GM11168 (cell line): Measurements from ENCODE around the gene PLXNA4.
"Not testable (repeated sequence)": the region's sequence is repeated elsewhere in the genome, so short reads cannot be mapped to it uniquely, and the experiment has no call there.

Experiments
- in situ Hi-C: fragments of 300-500 bp; cut with MboI; formaldehyde crosslinking; loops from one replicate; pipeline ENCODE4 v1.12.0; 2022; ENCODE audit warnings: low sequenced_read_pairs; ENCODE audit not compliant: unreplicated experiment

Gene PLXNA4

DNA sequence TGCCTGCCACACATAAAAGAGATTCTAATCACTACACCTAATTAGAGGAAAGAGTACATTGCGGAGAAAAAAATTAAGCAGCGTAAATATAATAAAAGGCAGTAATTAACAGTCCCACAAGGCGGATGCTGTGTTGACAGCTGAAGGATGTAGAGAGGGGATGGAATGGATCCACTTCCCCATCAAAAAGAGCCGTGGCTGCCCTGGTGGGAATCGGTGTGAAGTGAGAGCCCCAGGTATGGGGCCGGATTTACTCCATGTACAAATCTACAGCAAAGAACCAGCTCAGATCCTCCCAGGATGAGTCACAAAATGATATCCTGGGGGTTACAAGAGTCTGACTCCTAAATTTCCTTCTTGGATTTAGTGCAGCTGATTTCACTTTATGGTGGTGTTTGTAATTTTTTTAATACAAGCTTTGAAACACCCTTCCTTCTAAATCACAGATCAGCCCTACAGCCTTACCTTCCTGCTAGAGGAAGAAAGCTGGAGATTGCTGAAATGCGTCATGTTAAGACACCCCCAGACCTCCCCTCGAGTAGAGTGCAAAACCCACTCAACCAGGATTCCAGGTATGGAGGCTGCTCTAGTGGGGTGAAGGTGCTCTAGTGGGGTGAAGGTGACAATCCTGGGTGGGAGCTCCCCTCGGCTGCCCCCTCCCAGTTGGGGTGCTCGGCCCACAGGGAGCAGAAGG lies 398.4 kb downstream of the PLXNA4 start:
- in situ Hi-C loops: no loop called here

DNA sequence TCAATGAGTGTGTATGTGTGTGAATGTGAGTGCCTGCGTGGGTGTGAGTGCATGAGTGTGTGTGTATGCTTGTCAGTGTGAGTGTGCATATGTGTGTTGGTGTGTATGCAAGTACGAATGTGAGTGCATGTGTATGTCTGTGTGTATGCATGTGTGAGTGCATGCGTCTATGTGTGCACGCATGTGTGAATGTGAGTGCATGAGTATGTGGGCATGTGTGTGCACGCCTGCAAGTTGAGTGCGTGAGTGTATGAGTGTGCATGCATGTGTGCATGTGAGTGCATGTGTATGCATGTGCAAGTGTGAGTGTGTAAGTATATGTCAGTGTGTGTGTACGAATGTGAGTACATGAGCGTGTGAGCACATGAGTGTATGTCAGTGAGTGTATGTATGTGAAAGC lies 399.6 kb downstream of the PLXNA4 start:
- in situ Hi-C loops: no loop called here

DNA sequence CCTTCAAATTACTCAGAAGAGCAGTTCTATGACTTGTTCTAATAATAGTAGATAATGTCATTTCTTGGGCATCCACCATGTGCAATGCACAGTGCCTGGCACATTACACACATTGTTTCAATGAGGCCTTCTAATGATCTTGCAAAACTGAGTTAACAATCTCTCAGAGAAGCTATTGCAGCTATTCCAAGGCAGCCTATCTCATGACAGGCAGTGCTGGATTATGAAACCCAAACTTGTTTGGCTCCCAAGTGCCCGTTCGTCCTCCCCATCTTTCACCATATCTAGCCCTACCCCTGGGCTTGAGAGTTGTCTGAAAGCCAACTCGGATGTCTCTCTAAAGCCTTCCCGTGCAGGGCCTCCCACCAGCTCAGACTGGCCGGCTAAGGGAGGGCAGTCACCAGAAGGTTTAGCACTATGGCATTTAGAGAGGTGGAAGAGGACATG lies 405.1 kb downstream of the PLXNA4 start:
- in situ Hi-C loops: no loop called here

DNA sequence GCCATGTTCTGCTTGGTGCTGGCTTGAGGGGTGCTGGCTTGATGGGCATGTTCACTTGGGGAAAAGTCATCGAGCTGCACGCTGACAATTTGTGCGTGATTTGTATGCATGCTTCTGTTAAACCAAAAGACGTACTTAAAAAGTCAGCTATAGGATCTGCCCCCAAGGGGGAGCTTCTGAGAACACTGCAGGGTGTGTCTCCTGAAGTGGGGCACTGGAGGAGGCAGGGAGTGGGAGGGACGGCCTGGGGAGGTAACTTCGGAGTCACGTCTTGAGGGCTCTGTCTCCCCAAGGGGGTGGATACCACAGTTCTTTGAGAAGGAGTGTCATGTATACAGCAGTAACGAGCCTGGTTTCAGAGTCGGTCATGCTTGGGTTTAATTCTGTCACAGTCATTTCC lies 406.5 kb downstream of the PLXNA4 start:
- in situ Hi-C loops: no loop called here

DNA sequence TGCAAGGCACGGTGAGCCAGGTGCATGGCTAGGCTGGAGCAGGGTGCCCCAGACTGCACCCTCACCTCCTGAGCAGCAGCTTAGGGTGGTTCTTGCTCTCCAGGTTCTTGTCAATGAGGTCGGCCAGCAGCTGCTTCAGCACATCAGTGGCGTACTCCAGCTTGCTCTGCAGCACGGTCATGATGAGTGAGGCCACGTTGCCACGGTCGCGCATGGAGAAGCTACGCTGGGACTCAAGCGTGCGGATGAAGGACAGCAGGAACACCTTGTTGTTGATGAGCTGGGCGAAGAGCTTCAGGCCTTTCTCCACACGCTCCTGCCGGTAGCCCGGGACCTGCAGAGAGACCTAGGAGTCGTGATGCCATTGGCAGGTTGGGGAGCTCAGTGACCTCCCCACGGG lies 408.0 kb downstream of the PLXNA4 start:
- in situ Hi-C loops: no loop called here

DNA sequence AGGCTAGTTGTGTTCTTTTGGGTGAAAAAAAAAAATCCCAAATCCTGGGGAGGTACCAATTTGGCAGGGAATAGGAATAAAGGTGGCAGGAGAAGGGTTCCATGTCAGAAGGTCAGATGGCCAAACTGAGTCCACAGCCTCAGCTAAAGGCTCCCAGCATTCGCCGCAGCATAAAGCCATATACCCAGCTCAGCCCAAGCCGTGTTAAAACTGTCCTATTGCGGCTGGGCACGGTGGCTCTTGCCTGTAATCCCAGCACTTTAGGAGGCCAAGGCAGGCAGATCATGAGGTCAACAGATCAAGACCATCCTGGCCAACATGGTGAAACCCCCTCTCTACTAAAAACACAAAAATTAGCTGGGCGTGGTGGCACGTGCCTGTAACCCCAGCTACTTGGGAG lies 410.6 kb downstream of the PLXNA4 start:
- in situ Hi-C loops: not testable (repeated sequence)

DNA sequence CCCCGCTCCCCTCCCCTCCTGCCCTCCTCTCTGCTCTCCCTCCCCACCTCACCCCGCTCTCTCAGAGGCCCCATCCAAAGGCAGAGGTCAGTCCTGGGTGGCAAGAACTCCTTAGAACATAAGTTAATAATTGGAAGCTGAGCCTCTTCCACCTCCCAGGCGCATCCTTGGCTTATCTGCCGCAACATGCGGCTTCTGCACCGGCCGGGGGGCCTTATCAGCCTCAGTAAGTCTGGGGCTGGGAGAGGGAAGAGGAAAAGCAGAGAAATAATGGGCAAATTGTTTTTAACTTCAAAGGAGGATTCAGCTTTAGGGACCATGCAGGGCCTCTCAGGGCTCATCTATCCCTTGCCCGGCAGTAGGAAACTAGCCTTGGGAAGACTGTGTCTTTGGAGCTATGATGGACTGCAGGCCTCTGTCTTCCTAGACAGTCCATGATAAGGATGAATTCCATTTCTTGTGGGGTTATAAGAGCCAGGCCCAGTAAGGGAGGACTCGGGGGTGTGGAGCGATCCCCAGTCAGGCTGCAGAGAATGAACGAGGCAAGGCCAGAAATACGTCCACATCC lies 411.6 kb downstream of the PLXNA4 start:
- in situ Hi-C loops: no loop called here

DNA sequence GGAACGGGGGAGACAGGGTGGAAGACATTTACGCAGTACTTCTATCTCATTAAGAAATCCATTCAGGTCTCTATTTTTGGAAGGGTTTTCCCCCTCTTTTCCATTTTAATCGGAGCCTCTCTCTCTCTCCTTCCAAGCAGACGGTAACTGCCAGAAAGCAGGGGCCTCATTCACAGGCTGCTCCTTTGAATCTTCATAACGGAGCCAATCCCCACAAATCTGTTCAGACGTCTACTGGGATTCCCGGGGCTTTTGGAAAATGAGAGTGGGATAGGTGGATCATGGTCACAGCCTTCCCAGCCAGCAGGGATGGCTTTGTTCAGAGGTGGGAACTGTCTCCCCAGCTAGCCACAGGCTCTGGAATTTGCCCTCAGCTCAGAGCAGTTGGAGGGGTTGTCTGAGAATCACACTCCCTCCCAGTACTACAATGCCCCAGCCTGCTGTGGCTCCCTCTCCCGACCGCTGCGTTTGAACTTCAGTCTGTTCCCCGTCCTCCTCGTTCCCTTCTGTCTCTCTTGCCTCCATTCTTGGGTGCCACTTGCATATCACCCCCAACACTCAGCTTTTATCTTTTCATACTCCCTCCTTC lies 413.6 kb downstream of the PLXNA4 start:
- in situ Hi-C loops: no loop called here

DNA sequence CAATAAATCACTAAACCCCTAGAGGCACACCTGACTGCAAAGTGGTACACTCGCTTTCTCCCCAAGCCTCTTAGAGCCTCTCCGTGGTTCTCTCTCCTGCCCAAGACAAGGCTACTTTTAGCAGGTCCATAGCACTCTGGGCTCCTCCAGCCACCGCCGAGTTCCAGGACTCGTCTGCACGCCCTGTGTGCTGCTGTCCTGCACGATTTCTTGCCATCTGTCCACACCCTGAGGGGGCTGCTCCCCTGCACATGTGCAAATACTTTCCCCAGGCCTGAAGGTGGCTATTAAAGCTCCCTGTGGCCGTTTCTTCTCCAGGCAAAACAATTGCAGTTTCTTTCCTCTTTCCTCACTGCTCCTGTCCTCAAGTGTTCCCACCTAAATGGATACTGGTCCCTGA lies 414.3 kb downstream of the PLXNA4 start:
- in situ Hi-C loops: no loop called here

DNA sequence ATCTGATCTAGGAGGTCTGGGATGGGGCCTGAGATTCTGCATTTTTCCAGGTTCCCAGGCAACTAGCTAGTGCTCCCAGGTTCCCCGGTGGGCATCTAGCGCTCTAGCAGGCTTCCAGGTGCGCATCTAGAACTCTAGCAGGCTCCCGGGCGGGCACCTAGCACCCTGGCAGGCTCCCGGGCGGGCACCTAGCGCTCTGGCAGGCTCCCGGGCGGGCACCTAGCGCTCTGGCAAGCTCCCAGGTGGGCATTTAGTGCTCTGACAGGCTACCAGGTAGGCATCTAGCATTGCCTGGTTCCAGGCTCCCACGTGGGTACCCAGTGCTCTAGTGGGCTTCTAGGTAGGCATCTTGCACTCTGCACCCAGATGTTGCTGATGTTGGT lies 414.7 kb downstream of the PLXNA4 start:
- in situ Hi-C loops: no loop called here

DNA sequence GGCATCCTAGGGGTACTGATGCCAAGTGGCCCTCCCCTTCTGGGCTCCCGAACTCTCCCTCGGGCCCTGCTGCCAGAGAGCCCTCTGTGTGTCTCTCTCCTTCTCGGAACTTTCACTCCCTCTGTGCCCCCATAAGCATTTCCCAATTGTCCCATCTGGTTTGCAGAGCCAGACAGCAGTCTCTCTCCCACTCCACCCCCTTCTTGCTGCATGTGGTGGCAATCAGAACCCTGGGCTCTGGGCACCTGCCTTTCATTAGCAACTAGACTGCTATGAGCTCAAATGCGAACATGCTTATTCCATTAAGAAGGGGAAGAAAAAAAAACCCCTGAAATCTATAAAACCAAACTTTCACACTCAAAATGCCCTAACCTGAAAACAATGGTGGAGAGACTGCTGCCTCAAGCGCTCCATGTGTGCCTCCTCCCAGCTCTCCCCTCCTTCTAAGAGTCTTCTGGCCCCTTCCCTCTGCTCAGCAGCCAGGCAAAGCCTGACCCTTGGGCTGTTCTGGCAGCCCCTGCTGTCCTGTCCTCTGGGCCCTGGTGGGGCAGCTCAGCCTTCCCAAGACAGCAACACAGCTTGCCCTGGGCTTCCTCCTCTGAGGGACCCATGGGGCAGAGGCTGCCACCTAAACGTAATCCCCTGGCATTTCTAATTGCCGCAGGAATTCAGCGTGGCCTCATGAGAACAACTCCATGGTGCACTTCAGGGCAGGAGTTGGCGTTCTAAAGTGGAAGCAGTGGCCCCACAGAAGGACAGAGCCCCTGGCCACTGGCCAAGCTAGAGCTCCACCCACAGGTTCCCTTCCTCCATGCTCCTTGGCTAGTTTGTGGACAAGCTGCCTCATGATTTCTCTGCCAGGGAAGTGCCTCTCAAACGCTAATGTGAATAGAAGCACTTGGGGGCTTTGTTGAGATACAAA lies 415.4 kb downstream of the PLXNA4 start:
- in situ Hi-C loops: no loop called here

DNA sequence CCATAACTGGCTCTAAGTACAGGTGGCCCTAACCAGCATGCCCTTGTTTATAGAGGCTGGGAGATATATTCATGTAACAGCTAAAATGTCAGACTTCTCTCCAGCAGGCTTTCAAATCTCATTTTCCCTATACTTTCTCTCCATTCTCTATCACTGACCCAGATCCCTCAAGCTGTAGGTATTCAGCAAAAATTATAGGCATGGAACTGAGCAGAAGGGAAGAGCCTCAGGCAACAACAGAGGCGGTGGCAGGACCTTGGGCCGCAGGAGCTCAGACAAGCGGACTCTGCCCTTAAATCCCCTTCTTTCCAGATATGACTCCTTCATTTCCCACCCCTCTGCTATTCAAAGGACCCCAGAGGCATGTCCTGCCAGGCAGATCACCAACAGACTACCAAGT lies 417.4 kb downstream of the PLXNA4 start:
- in situ Hi-C loops: no loop called here

DNA sequence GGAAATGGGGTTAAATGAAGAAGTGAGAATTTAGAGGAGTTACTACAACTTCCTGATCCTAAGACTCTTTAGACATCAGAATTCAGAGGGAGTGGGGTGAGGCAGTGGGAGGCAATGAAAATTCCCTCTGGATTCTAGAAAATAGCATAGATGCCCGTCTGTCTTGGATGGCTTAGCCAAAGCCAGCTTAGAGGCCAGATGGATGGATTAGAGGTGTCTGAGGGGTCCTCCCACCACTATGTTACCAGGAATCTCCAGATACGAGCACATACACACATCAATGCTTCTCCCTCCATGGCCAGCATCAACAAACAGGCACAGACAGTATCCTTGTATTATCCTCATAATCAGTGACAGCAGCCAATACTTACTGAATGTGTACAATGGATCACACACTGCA lies 418.1 kb downstream of the PLXNA4 start:
- in situ Hi-C loops: no loop called here

DNA sequence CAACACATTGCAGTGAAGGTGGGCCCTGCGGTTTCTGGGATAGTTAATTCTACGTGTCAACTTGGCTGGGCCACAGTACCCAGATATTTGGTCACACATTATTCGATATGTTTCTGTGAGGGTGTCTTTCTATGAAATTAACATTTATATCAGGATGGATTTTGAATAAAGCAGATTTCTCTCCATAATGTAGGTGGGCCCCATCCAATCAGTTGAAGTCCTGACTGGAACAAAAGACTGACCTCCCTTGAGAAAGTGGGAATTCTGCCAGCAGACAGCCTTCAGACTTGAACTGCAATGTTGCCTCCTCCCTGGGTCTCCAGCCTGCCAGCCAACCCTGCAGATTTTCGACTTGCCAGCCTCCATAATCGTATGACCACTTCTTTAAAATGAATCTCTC lies 420.6 kb downstream of the PLXNA4 start:
- in situ Hi-C loops: no loop called here

DNA sequence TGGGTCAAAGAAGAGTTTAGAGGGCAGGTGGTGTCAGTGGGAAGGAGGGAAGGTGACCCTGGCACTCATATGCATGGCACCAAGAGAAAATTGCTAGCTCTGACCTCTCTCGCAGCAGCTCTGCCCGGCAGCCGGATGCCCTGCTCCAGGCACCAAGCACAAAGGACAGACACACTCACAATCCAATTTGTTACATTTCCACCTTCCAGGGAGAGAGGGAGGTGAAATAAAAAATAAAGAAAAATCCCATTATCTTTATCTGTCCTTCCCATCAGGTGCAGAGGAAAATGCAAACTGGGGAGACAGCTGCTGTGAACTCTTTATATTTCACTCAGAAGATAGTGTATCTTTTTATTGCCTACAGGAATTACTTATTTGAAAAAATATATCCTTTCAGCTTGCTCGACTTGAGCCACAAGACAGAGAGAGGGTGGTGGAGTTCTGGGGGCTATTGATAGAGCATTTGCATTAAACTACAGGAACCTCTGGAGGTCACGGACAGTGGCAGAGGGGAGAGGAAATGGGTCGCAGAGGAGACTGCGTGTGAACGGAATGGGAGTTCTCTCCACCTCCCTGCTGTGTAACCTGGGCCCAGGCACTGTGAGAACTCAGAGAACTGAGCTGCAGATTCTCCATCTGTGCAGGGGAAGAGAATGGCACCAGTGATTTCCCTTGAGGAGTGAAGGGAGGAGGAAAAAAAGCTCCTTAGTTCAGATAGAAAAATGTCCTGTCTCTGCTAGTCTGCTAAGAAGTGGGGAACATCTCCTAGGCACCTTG lies 421.4 kb downstream of the PLXNA4 start:
- in situ Hi-C loops: no loop called here

DNA sequence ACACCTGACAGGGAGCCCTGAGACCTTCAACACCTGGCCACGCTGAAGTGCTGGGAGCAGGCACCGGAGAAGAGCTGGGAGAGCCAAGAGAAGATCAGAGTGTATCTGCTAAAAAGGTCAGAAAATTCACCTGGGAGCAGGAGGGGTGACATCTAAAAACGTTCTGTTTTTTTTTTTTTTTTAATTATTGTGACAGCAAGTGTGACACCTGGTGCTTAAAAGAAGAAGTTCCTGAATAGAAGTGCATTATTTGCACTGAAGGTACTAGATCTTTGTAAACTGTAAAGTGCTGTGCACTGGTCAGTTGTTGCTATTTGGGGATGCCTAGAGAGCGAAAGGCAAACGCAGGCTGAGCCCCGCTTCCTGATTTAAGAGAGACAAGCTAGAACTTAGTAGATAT lies 422.0 kb downstream of the PLXNA4 start:
- in situ Hi-C loops: no loop called here

DNA sequence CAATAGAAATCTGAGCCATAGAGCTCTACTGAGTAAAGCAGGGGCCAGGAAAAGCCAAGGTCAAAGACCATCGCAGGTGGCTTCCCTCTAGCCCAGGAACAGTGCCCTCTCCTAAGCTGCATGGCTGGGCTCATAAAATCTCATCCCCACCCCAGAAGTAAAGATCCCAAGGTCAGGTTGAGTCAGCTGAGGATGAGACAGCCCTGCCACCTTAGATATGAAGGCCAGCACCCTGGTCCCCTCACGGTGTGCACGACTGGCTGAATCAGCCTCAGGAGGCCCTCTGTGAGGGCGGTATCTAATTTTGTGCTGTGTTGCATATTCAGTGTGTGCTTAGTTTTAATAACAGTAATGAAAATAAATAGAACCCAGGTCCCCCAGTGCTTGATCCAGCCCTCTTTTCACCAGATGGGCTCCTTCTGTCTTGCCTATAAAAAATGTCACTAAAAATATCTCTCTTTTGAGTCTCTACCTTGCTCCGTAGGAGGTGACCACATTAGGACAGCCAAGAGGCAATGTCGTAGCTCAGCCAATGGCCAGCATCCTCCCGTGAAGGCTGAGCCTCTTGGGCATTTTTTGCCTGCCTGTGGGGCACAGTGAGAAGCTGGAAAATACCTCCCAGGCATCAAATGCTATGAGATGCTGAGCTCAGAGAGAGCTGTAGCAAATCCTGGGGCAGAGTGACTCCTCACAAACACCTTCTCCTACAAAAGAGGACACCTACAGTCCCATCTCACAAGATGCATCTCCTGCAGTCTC lies 424.0 kb downstream of the PLXNA4 start:
- in situ Hi-C loops: no loop called here

DNA sequence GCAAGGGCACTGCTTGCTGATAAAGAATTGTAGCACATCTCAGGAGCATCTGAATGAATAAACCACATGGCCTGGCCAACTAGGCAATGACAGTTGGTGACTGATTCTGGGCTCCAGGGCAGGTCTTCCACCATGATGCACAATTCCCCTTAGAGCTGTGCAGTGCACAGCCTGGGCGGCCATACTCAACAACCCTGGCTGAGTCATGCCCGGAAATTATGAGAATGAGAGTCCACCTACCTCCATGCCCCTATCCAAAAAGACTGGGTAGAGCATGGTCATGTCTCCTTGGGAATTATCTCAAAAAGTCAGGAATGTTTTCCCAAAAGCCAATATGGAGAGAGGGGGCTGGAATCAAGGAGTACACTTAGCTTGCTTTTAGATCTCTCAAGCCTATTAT lies 425.6 kb downstream of the PLXNA4 start:
- in situ Hi-C loops: no loop called here

DNA sequence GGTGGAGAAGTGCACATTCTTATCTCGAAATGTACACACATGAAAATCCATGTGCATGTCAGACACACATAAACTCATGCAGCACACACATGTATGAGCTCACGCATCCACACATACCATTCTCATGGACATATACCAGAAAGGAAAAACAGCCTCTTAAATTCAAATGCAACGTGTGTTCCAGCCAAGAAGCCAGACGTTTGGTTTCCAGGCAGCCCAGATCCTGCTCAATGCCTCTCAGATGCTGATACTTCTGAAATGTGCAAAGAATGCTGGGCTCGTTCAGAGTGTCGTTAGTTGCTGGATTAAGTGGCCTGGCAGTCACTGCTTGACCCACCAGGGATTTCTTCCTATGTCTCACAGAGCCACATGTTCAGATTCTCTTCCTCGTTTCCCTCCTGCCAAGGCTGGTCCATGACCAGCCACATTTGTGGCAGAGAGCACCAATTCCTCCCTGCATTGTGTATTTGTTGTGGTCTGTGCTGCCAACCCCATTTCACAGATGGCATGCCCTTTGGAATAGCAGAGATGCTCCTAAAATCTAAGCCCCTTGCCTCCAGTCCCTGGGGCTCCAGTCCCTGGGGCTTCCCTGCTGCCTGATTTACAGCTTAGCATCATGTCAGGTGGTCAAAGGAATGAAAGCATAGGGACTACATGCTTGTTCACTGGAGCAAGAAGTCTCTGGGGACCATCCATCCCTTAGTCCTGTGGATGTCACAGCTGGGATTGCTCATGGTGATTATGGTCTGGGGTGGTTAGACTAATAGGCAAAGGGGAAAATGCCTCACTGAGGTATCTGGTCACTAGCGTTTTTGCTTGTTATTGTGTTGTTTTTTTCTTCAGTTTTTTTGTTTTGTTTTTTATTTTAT lies 426.6 kb downstream of the PLXNA4 start:
- in situ Hi-C loops: no loop called here
